ENCODE measurements around the gene FOXL3. TPM values are rescaled to one million over a fixed set of nuclear protein-coding genes. Genes with fewer than 3 reads are reported as not detected.

The FOXL3 gene
- total RNA-seq, 4 donors from 2014 or later, result not detected

GRCh38 chr7:284762-285722 lies 4.9 kb upstream of the FOXL3 start:
- ATAC-seq, result no peak

GRCh38 chr7:285731-286130 lies 4.2 kb upstream of the FOXL3 start:
- Histone ChIP-seq H3K4me3 (no peak overlapping the region), H3K9me3 (no peaks in the 10 kb centered on the region), H3K27ac (no peak overlapping the region), H3K36me3 (no peaks in the 10 kb centered on the region), H3K27me3 (peaks cover 32 to 61% (median 35%) of the 10 kb centered on the region in 3 donors), H3K4me1 (no peaks in the 10 kb centered on the region)
- no peak for TF ChIP-seq POLR2A (IDR thresholded peaks at IDR 0.05)
- TF ChIP-seq CTCF (IDR thresholded peaks at IDR 0.05 in 4 of 5, conservative IDR thresholded peaks at IDR 0.05 in 1 of 5), result no peak
- in situ Hi-C loops (cut with MboI; ENCODE audit: low sequenced_read_pairs in 4 of 4) (no loop called here), intact Hi-C loops (cut with DNase I; ENCODE audit: low total_unique reads) (no loop called here)
- DNase-seq, result no peak
- no peak for ATAC-seq

More at GRCh38 chr7:284762-285722, 4.9 kb upstream of the FOXL3 start:
- Histone ChIP-seq H3K9me3 (no peaks in the 10 kb centered on the region), H3K27me3 (peaks cover 25 to 54% (median 29%) of the 10 kb centered on the region in 3 donors), H3K27ac (no peak overlapping the region), H3K4me3 (no peak overlapping the region), H3K36me3 (no peaks in the 10 kb centered on the region), H3K4me1 (no peaks in the 10 kb centered on the region)
- in situ Hi-C loops (cut with MboI; ENCODE audit: low sequenced_read_pairs in 4 of 4), result no loop called here
- intact Hi-C loops (cut with DNase I; ENCODE audit: low total_unique reads), result no loop called here
- TF ChIP-seq CTCF (IDR thresholded peaks at IDR 0.05 in 4 of 5, conservative IDR thresholded peaks at IDR 0.05 in 1 of 5) (no peak), POLR2A (IDR thresholded peaks at IDR 0.05) (no peak)
- DNase-seq, result no peak

GRCh38 chr7:286266-286665 lies 3.7 kb upstream of the FOXL3 start:
- H3K27me3 ChIP-seq, result peaks cover 34 to 63% (median 38%) of the 10 kb centered on the region in 3 donors
- in situ Hi-C loops (cut with MboI; ENCODE audit: low sequenced_read_pairs in 4 of 4) (no loop called here), intact Hi-C loops (cut with DNase I; ENCODE audit: low total_unique reads) (no loop called here)
- no peaks in the 10 kb centered on the region for H3K36me3 ChIP-seq
- H3K9me3 ChIP-seq, result no peaks in the 10 kb centered on the region
- TF ChIP-seq CTCF (IDR thresholded peaks at IDR 0.05 in 4 of 5, conservative IDR thresholded peaks at IDR 0.05 in 1 of 5) (no peak), POLR2A (IDR thresholded peaks at IDR 0.05) (no peak)
- ATAC-seq, result no peak
- H3K27ac ChIP-seq, result no peak overlapping the region
- DNase-seq, result no peak
- no peak overlapping the region for H3K4me3 ChIP-seq
- no peaks in the 10 kb centered on the region for H3K4me1 ChIP-seq

GRCh38 chr7:288671-289101 lies 1.3 kb upstream of the FOXL3 start:
- no peak for DNase-seq
- Histone ChIP-seq H3K27me3 (peaks cover 57 to 77% (median 58%) of the 10 kb centered on the region in 3 donors), H3K27ac (no peak overlapping the region)

More at GRCh38 chr7:288671-289101, 1.3 kb upstream of the FOXL3 start:
- Histone ChIP-seq H3K4me1 (no peaks in the 10 kb centered on the region), H3K9me3 (no peaks in the 10 kb centered on the region), H3K36me3 (no peaks in the 10 kb centered on the region), H3K4me3 (no peak overlapping the region)
- ATAC-seq, result no peak
- intact Hi-C loops (cut with DNase I; ENCODE audit: low total_unique reads) (no loop called here), in situ Hi-C loops (cut with MboI; ENCODE audit: low sequenced_read_pairs in 4 of 4) (no loop called here)
- TF ChIP-seq POLR2A (IDR thresholded peaks at IDR 0.05), result no peak
- no peak for TF ChIP-seq CTCF (IDR thresholded peaks at IDR 0.05 in 4 of 5, conservative IDR thresholded peaks at IDR 0.05 in 1 of 5)
